Natural killer cell (primary cell): ENCODE data around the gene SORCS2. TPM values are rescaled to one million over a fixed set of nuclear protein-coding genes. Genes with fewer than 3 reads are reported as not detected.

ENCODE experiments used
- ATAC-seq, 3 donors: fragments of 150-1000 bp in 2 of 3; fragments of 200-7000 bp in 1 of 3; cut with Tn5 transposase; 1 replicate in 1 of 3; 2 replicates in 2 of 3; pipeline ENCODE4 v1.10.0; 2021; ENCODE audit warnings: mild to moderate bottlenecking in 2 of 3, moderate library complexity in 2 of 3
- DNase-seq, 2 donors: peaks; one replicate each; pipeline versions ENCODE4 v3.0.0 to v3.0.0-alpha.2; 2013 to 2021; ENCODE audit warnings: mixed read lengths in 1 of 2
- H3K27ac ChIP-seq: one replicate; pipeline ENCODE4 v1.5.1; 2013; ENCODE audit warnings: mild to moderate bottlenecking, low read length
- H3K27me3 ChIP-seq: one replicate; pipeline ENCODE4 v1.6.1; 2013; ENCODE audit warnings: low read length; ENCODE audit not compliant: control insufficient read depth, insufficient read depth
- H3K36me3 ChIP-seq: one replicate; pipeline ENCODE4 v1.6.1; 2013; ENCODE audit warnings: low read length; ENCODE audit not compliant: control insufficient read depth, insufficient read depth
- H3K4me1 ChIP-seq: one replicate; pipeline ENCODE4 v1.6.1; 2013; ENCODE audit warnings: low read length; ENCODE audit not compliant: control insufficient read depth, insufficient read depth
- H3K4me3 ChIP-seq: one replicate; pipeline ENCODE4 v1.5.1; 2013; ENCODE audit warnings: low read length
- H3K9me3 ChIP-seq: one replicate; pipeline ENCODE4 v1.6.1; 2013; ENCODE audit warnings: low read length; ENCODE audit not compliant: control insufficient read depth, insufficient read depth
- H3K27ac Mint-ChIP-seq, 2 donors: one replicate each; pipeline ENCODE4 v1.8.0; 2022; ENCODE audit warnings: mild to moderate bottlenecking in 2 of 2, mixed read lengths in 2 of 2, moderate library complexity in 1 of 2
- H3K27me3 Mint-ChIP-seq, 2 donors: one replicate each; pipeline ENCODE4 v1.8.0; 2022; ENCODE audit warnings: low read depth in 2 of 2, mixed read lengths in 2 of 2
- H3K36me3 Mint-ChIP-seq: one replicate; pipeline ENCODE4 v1.8.0; 2022; ENCODE audit warnings: mixed read lengths
- H3K4me1 Mint-ChIP-seq, 2 donors: one replicate each; pipeline ENCODE4 v1.8.0; 2022; ENCODE audit warnings: mixed read lengths in 2 of 2
- H3K4me3 Mint-ChIP-seq: one replicate; pipeline ENCODE4 v1.8.0; 2022; ENCODE audit warnings: mild to moderate bottlenecking, moderate library complexity, mixed read lengths
- H3K9me3 Mint-ChIP-seq, 2 donors: one replicate each; pipeline ENCODE4 v1.8.0; 2022; ENCODE audit warnings: mixed read lengths in 2 of 2
- WGBS: methylation state at CpG from one replicate; pipeline ENCODE4 v1.1.7; 2013; ENCODE audit warnings: missing lambda C conversion rate; ENCODE audit not compliant: insufficient coverage; 5-methylcytosine and 5-hydroxymethylcytosine counted together
- intact Hi-C: fragments of 100-400 bp; cut with micrococcal nuclease; formaldehyde crosslinking; loops from one replicate; pipeline ENCODE4 v1.14.2; 2022
- total RNA-seq, 4 donors: library from RNA; stranded (reverse); fragments of 120-200 nt in 1 of 4; gene quantifications; one replicate each; pipeline versions ENCODE4 v1.2.3 to v1.2.4, GENCODE V29; 2013 to 2022
- TF ChIP-seq, protein P1 (sequence below): fragments of 200-600 bp; IDR thresholded peaks from one replicate; pipeline ENCODE4 v1.8.0; 2022; ENCODE audit warnings: antibody characterized with exemption

Gene SORCS2
- total RNA-seq, 3 donors from 2014 or later (not counting 1 experiment from before 2014, with no cell fraction given), result 1.2 to 2.5 (median 1.4) TPM

DNA sequence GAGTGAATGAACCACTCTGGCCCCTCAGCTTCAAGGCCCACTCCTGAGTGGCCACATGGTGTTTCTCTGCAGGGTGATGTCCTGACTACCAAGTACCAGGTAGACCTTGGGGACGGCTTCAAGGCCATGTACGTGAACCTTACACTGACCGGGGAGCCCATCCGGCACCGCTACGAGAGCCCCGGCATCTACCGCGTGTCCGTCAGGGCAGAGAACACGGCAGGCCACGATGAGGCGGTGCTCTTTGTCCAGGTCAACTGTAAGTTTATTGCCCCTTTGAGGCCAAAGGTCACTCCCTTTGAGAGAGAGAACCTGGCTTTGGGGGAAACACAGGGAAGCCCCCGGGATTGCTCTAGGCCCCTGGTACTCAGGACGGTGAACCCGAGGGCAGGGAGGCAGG lies 531.3 kb downstream of the SORCS2 start:
- peaks cover 7% of the 10 kb centered on the region for H3K4me1 ChIP-seq
- Mint-ChIP-seq H3K36me3 (no peaks in the 10 kb centered on the region), H3K27me3 (peaks cover 15 to 18% of the 10 kb centered on the region in 2 donors), H3K4me3 (no peak overlapping the region), H3K9me3 (peaks cover 5 to 9% of the 10 kb centered on the region in 2 donors), H3K27ac (peak overlapping the region in 1 of 2 donors; percentile 74), H3K4me1 (peaks cover 14 to 18% of the 10 kb centered on the region in 2 donors)
- H3K36me3 ChIP-seq, result no peaks in the 10 kb centered on the region
- TF ChIP-seq, protein P1, sequence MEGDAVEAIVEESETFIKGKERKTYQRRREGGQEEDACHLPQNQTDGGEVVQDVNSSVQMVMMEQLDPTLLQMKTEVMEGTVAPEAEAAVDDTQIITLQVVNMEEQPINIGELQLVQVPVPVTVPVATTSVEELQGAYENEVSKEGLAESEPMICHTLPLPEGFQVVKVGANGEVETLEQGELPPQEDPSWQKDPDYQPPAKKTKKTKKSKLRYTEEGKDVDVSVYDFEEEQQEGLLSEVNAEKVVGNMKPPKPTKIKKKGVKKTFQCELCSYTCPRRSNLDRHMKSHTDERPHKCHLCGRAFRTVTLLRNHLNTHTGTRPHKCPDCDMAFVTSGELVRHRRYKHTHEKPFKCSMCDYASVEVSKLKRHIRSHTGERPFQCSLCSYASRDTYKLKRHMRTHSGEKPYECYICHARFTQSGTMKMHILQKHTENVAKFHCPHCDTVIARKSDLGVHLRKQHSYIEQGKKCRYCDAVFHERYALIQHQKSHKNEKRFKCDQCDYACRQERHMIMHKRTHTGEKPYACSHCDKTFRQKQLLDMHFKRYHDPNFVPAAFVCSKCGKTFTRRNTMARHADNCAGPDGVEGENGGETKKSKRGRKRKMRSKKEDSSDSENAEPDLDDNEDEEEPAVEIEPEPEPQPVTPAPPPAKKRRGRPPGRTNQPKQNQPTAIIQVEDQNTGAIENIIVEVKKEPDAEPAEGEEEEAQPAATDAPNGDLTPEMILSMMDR, result no peak
- peaks cover 7% of the 10 kb centered on the region for H3K27me3 ChIP-seq
- no peak for ATAC-seq
- no peak for DNase-seq
- intact Hi-C loops, result no loop called here
- WGBS, result 99% methylated on average over 16 of the region's 16 CpGs
- no peak overlapping the region for H3K27ac ChIP-seq
- no peak overlapping the region for H3K4me3 ChIP-seq
- H3K9me3 ChIP-seq, result no peaks in the 10 kb centered on the region

DNA sequence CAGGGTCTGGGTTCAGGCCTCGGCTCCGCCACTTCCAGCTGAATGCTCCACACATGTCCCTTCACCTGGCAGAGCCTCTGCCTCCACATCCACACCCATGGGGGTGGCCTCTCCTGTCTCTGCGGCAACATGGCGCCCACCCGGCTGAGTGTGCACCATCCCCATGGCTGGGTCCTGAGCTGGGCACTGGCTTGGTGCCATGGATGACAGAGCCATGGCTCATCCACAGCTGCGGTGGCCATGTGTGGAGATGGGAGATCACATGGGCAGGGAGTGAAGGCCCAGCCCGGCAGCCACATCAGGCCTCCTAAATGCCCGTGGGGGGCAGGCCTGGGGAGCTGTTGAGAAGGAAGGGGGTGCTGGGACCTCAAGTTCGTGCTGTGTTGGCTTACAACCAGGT lies 533.6 kb downstream of the SORCS2 start:
- TF ChIP-seq, protein P1, result no peak
- Histone ChIP-seq H3K36me3 (no peaks in the 10 kb centered on the region), H3K27ac (no peak overlapping the region), H3K4me1 (no peaks in the 10 kb centered on the region), H3K27me3 (no peaks in the 10 kb centered on the region), H3K4me3 (no peak overlapping the region), H3K9me3 (no peaks in the 10 kb centered on the region)
- Mint-ChIP-seq H3K4me3 (no peak overlapping the region), H3K4me1 (peaks cover 3 to 10% of the 10 kb centered on the region in 2 donors), H3K27ac (no peak overlapping the region), H3K9me3 (peaks cover 5 to 9% of the 10 kb centered on the region in 2 donors), H3K27me3 (peaks cover 5 to 7% of the 10 kb centered on the region in 2 donors), H3K36me3 (no peaks in the 10 kb centered on the region)
- 89% methylated on average over 9 of the region's 9 CpGs for WGBS
- no peak for ATAC-seq
- intact Hi-C loops, result no loop called here
- DNase-seq, result no peak

DNA sequence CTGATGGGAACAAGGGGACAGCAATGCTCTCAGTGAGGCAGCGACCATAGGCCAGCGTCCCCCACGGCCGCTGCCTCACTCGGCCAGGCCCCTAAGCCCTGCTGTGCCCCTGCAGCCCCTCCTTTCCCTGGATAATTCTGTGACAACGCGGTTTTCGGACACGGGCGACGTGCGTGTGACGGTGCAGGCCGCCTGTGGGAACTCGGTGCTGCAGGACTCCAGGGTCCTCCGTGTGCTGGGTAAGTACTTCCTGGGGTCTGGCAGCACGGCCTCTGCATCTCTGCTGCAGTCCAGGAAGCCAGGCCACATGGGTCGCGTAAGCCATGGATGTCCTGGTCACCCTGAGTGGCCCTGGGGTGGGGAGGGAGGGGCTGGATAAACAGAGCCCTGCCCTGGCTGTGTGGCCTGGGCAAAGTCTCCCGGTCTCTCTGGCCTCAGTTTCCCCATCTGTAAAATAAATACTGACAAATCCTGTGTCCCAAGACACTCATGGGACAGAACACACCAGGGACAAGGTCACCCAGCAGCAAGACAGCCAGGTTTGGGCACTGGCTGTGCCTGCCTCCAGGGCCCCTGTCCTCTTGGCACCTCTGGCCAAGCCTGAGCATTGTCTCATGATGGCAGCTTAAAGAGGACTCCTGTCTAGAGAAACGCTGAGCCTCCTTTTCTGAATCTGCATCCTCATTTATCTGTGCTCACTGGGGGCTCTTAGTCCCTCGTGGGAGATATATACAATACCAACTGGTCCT lies 534.5 kb downstream of the SORCS2 start:
- H3K36me3 Mint-ChIP-seq, result no peaks in the 10 kb centered on the region
- H3K9me3 ChIP-seq, result no peaks in the 10 kb centered on the region
- ATAC-seq (no peak), DNase-seq (no peak)
- no peak overlapping the region for H3K27ac ChIP-seq
- peaks cover 3 to 10% of the 10 kb centered on the region in 2 donors for H3K4me1 Mint-ChIP-seq
- no peaks in the 10 kb centered on the region for H3K4me1 ChIP-seq
- H3K27me3 ChIP-seq, result no peaks in the 10 kb centered on the region
- TF ChIP-seq, protein P1, result no peak
- H3K36me3 ChIP-seq, result no peaks in the 10 kb centered on the region
- H3K27me3 Mint-ChIP-seq, result peaks cover 5 to 7% of the 10 kb centered on the region in 2 donors
- WGBS, result 87% methylated on average over 22 of the region's 22 CpGs
- no peak overlapping the region for H3K4me3 ChIP-seq
- intact Hi-C loops, result no loop called here
- H3K9me3 Mint-ChIP-seq, result peaks cover 5 to 9% of the 10 kb centered on the region in 2 donors
- H3K4me3 Mint-ChIP-seq, result no peak overlapping the region
- H3K27ac Mint-ChIP-seq, result no peak overlapping the region
